ENCODE data around the gene DYNLRB2.

- no peak for TF ChIP-seq CTCF (IDR thresholded peaks at IDR 0.05; ENCODE audit: poor library complexity, severe bottlenecking)
- no peak for TF ChIP-seq POLR2AphosphoS5 (IDR thresholded peaks at IDR 0.05)
- TF ChIP-seq REST (IDR thresholded peaks at IDR 0.05; ENCODE audit: borderline replicate concordance) = no peak
- TF ChIP-seq EP300 (conservative IDR thresholded peaks at IDR 0.05; ENCODE audit: poor library complexity, severe bottlenecking) = no peak
- TF ChIP-seq TAF1 (IDR thresholded peaks at IDR 0.05; ENCODE audit: low read depth) = no peak
- TF ChIP-seq EZH2 (IDR thresholded peaks at IDR 0.05; ENCODE audit: borderline replicate concordance, insufficient read depth, low read length, poor library complexity, severe bottlenecking) = no peak
- no peak for TF ChIP-seq SMC3 (conservative IDR thresholded peaks at IDR 0.05; ENCODE audit: poor library complexity)
Observed at GRCh38 chr16:80541306-80541694, 507 bp downstream of the DYNLRB2 start.

All from neural cell (in vitro differentiated cells).